NCI-H1930 (cell line): ENCODE results near the gene PLD3.
A peak's percentile ranks its signal among the peaks of the same experiment; 100 is the strongest.

ENCODE experiments used
- DNase-seq, 2 experiments: peaks; one replicate each; lab custom pipeline; 2025; lab: John Stamatoyannopoulos, UW

The PLD3 gene, protein sequence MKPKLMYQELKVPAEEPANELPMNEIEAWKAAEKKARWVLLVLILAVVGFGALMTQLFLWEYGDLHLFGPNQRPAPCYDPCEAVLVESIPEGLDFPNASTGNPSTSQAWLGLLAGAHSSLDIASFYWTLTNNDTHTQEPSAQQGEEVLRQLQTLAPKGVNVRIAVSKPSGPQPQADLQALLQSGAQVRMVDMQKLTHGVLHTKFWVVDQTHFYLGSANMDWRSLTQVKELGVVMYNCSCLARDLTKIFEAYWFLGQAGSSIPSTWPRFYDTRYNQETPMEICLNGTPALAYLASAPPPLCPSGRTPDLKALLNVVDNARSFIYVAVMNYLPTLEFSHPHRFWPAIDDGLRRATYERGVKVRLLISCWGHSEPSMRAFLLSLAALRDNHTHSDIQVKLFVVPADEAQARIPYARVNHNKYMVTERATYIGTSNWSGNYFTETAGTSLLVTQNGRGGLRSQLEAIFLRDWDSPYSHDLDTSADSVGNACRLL

DNA sequence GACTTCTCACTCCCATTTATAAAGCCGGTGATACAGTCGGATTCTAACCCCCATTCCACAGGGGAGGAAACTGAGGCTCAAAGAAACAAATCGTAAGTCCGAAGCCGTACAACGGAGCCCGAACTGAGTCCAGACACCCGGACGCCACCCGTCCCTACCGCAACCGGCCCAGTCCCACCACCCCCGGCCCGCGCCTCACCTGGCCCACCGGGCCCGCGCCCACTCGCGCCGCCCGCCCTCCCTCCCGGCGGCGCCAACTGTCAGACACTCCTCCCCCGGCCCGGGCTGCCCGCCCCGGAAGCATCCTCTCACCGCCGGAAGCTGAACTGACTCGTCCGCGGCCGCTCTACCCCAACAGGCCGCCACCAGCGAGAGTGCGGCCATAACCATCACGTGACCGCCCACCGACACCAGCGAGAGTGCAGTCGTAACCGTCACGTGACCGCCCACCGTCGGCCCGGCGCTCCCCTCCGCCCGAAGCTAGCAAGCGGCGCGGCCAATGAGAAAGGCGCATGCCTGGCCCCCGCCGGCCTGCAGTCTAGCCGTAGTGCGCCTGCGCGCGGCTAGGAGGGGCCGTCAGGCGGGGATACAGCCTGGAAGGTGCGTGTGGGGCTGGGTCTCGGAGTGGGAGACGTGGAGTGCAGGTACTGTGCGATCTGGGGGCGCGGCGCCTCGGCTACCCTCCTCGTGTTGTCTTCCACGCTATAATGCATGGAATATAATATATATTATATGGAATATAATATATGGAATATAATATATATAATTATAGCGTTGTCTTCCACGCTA, at the start of gene PLD3, which contains the start of gene C19orf47:
Gene PLD3, plus strand, starts transcription at position 571 of the 789 bp plus-strand sequence. CDS start 17,789 bp downstream, outside the sequence.
Gene C19orf47, minus strand, starts transcription at position 273 of the 789 bp plus-strand sequence. CDS start 6,540 bp downstream, outside the sequence.
- peak; percentile 99 to 100 for DNase-seq

DNA sequence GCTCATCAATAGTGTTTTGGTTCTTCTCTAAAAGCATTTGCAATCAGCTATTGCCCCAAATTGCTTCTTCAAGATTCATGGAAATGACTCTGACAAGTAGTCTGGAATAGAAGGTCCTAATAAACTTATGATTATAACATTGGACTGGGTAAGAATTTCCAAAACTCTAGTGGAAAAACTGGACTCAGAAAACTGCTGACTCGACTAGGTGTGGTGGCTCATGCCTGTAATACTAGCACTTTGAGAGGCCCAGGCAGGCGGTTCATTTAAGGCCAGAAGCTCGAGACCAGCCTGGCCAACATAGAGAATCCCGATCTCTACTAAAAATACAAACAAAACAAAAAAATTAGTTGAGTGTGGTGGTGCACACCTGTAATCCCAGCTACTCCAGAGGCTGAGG, 47.8 kb upstream of the PLD3 start:
- no peak for DNase-seq

DNA sequence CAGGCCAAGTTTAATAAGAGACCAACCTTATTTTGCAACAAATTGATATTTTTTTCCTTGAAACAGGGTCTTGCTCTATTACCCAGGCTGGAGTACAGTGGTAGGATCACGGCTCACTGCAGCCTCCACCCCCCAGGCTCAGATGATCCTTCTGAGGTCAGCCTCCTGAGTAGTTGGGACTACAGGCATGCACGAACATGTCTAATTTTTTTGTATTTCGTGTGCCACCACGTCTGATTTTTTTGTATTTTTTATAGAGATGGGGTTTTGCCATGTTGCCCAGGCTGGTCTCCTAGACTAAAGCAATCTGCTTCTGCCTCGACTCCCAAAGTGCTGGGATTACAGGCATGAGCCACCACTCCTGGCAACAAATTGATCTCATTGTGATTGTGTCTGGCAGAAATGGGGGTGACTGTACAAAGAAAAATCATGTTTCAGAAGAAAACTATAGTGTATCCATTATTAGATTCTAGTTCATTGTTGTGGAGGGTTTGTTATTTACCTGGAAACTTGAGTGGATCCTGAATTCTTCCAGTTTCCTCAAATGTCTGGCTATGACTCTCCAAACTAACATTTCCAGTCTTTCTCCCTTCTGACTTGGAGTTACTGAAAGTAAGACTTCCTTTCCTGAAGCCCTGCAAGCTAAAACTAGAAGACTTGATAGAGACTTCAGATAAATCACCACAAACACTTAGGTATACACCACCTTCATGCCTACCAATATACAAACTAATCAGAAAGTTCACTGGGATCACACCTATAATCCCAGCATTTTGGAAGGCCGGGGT, 46.1 kb upstream of the PLD3 start:
- no peak for DNase-seq

DNA sequence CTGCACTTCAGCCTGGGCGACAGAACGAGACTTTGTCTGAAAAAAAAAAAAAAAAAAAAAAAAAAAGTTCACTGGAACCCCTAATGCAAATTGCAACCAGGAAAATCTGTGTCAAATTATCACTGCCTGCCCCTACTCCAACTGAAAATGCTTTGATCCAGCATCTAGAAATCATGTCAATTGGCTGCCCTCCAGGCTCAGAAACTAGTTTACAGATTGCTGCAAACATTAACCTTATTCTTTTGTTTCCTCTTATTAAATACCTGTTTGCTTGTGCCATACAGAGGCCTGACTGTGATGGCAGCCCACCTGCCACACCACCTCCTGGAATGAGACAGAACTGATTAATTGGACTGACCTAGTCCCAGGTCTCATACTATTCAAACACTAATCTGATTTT, 44.7 kb upstream of the PLD3 start:
- DNase-seq = no peak

DNA sequence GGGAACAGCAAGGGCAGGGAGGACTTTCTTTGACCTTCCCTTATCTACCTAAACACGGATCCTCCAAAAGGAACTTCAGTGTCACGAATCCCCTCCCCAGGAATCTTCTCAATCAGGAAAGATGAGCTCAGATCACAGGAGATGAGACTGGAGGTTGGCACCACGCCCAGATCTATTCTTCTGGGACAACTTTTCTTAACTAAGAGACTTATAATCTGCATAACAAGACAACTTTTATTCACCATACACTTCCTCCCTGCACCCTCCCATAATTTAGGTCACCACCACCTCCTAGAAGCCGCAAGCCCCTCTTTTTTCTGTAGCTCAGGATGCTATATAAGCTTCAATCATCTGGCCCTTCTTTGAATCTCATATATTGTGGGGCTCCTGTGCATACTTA, 44.2 kb upstream of the PLD3 start:
- no peak for DNase-seq

DNA sequence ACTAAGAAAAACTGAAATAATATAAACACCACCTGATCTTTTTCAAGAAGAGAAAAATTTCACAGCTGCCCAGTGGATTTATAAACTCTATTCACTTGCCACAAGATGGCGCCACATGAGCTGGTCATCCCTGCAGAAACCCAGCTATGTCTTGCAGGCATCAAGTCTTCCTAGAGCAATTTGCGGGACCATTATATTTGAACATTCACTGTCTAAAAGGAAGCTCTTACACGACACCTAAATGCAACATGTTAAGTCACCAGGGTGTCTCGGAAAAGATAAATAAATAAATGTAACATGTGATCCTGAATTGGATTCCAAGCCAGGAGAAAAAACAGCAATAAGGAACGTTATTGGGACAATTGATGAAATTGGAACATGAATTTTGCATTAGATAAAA, 43.1 kb upstream of the PLD3 start:
- peak; percentile 57 to 81 for DNase-seq

DNA sequence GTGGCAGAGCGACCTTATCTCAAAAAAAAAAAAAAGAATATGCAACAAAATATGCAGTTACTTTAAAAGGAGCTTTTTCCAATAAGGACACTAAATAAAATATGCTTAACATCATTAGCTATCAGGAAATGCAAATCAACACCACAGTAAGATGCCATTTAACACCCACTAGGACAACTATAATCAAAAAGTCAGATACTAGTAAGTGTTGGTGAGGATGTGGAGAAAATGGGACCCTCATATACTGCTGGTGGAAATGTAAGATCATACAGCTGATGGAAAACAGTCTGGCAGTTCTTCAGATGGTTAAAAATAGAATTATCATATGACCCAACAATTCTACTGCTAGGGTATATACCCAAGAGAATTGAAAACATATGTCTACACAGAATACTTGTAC, 38.8 kb upstream of the PLD3 start:
- no peak for DNase-seq

DNA sequence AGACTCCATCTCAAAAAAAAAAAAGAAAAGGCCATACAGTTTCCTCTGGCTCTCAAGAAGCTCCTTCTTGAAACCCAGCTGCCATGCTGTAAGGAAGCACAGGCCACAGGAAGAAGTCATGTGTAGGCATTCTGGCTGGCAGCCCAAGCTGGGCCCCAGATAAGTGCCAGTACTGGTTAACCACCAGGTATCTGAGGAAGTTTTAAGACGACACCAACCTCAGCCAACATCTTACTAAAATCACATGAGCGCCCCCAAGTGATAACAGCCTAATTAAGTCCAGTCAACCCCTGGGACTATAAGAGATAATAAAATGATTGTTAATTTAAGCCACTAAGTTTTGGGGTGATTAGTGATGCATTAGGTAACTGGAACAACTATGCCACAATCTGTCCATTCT, 36.0 kb upstream of the PLD3 start:
- no peak for DNase-seq

DNA sequence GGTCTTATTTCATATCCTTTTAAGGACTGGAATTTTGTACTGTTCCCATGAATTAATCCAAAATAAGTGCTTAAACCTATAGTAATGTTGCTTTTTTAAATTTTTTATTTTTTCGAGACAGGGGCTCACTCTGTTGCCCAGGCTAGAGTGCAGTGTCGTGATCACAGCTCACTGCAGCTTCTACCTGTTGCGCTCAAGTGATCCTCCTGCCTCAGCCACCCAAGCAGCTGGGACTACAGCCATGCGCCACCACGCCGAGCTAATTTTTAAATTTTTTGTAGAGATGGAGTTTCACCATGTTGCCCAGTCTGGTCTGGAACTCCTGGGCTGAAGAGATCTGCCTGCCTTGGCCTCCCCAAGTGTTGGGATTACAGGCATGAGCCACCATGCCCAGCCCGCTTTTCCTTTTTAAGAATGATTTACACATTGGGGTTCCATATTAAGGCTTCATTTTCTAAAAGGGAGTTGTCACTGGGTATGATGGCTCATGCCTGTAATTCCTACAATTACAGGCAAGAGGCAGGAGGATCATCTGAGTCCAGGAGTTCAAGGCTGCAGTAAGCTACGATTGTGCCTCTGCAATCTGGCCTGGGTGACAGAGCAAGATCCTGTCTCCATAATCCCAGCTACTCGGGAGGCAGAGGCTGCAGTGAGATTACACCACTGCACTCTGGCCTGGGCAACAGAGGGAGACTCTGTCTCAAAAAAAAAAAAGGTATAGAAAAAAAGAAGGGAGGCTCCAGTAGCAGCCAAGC, 35.1 kb upstream of the PLD3 start:
- no peak for DNase-seq

DNA sequence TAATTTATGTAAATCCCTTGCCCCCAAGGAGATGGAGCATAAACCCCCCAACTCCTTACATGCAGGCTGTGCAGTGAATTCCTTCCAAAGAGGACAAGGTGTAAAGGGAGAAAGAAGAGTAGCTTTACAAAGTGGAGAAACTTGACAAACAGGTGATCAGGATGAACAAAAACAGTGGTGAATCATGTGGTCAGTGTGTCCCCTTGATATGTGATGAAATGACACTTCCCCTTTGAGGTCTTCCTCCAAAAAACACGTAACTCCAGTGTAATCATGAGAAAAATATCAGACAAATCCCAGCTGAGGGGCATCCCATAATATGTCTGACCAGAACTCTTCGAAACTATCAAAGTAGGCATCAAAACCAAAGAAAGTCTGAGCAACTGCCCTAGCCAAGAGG, 33.8 kb upstream of the PLD3 start:
- no peak for DNase-seq

DNA sequence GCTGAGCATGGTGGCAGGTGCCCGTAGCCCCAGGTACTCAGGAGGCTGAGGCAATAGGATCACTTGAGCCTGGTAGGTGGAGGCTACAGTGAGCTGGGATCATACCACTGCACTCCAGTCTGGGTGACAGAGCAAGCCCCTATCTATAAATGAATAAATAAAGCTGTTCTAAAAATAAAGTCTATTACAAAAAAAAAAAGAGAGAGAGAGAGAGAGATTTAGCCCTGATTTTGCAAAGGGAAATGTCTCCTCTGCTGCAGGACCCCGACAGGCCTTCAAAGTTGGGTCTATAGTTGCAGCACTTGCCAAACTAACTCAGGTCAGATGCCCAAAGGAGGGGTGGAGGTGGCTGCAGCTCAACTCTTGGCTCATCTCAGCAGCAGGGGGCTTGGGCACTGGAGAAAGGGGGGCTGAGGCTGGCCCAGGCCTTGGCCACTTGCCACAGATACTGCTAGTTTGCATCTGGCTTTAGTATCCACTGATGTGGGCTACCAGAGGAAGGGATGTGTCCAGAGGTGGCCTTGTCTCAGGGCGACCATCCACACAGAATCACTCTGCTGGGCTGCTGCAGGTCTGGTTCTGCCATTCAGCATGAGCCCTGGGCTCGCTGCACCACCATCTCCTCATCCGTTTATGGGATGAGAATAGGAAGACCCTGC, 32.6 kb upstream of the PLD3 start:
- no peak for DNase-seq

DNA sequence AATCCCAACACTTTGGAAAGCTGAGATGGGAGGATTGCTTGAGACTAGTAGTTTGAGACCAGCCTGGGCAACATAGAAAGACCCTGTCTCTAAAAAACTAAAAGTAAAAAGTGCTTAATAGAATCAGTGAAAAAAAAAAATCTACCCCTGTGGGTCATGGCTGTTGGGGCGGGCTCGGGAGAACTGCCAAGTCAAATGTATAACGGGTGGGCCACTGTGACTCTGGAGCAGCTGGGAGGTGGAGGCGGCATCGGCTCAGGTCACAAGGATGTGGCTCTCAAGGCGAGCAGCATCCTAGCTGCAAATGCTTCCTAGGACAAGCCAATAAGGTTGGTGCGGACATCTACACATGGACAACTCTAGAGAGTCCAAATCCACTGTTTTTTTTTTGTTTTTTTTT, 31.2 kb upstream of the PLD3 start:
- DNase-seq = no peak

DNA sequence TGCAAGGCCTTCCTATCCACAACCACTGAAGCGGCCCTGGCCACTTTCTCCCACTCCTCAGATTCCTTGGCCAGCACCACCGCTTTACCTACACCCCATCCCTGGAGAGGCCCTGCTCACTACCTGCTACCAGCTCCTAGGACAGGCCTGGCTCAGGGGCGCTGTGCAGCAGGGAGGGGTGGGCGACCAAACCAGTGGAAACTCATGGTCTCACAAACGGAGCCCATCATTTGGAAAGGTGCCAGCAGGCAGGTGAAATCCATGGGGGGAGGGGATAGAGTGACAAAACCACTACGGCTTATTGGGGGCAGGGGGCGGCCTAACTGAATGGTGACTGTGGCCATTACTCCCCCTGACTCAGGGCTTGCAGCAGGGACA, 27.9 kb upstream of the PLD3 start:
- DNase-seq = no peak

DNA sequence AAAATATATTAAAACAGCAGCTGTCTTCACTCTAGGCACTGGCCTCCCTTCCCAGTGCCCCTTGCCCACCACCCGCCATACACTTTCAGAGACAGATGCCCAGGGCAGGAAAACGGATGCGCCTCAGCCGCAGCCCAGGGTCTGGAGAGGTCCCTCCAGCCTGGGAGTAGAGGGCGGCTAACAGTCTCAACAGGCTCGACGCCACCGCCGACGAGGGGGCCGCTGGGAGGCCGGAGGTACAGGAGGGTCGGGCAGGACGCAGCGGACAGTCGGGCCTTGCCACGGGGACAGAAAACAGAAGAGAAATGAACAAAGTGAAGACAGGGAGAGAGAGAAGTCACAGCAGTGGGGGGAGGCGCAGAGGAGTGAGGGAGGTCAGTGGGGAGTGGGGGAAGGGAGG, 27.4 kb upstream of the PLD3 start:
- no peak for DNase-seq

DNA sequence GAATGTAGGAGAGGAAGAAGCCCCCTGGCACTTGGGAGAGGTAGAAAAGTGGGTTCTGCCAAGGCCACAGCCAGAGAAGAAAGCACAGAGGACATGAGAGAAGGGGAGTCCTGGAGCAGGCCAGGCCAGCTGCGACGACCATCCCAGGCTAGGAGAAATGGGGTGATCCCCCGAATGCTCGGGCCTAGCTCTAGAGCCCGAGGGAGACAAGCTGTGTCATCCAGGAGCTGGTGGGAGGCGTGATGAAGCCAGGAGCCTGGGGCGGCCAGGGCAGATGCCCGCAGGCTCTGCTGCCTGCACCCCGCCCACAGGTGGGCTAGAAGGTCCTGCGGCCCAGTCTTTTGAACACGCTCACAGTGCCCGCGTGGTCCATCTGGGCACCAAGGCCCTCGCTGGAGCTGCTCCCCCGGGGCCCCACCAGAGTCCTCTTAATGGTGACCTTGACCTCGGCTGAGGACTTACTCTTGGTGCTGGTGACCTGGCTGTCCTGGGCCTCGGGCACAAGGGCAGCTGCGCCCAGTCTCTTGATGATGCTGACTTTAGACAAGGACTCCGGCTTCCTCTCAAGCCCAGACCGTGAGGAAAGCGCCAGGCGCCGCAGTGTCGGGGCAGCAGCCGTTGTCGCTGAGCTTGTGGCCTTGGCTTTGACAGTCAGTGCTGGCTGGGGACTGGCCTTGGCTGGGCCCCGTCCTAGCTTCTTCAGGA, 26.8 kb upstream of the PLD3 start:
- DNase-seq = no peak

DNA sequence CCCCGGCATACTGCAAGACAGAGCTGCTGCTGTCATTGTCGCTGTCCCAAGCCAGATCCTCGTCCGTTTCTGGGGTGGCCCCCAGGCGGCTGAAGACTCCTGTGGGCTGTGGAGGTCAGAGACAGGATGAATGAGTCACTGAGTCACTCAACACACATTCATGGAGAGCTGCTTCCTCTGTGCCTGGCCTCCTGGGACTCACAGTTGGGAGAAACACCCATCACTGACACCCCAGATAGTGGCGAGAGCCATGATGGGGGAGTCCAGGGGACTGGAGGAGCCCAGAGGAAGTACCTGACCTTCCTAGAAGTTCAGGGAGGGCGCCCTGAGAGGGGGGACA, 26.3 kb upstream of the PLD3 start:
- no peak for DNase-seq

DNA sequence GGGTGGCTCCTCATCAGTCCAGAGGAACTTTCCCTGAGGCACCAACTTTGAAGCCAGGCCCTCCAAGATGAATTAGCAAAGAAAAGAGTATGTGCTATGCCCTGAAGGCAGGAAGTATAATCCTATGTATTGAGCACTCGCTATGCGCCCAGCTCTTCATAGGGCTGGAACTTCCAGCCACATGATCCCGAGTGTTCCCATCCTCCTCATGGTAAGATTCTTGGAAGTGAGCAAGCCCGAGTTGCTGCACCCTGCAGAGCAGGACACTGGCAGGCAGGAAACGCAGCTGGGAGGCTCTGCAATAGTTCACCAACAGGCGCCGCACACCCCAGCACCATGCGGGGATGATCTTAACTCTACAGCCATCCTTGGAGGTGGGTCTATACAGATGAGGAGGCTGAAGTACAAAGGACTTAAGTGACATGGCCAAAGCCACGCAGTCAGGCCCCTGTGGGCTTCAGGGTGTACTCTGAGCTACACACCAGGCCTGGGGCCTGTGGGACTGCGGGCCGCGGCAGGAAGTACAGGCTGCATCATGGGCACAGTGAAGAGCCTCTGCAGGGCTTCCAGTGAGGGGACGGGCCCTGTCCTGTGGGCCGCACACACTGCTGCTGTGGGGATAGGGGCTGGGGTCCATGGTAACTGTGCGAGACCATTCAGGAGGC, 25.4 kb upstream of the PLD3 start:
- DNase-seq = no peak

DNA sequence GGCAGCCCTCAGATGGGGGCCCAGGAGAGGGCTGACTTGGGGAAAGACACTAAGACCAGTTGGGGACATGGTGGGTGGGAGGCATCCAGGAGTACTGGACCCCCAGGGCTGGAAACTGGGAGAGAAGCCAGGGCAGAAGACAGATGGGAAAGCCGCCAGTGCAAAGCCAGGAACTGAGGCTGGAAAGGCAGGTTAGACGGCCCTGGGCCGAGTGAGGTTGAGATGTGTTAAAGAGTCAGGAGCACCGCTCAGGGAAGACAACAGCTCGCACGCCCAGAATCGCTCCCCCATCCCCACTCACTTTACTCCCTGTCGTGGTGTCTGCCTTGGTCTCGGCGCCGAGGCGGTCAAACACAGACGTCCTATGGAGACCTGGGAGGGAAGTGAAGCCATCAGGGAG, 24.8 kb upstream of the PLD3 start:
- DNase-seq = no peak

DNA sequence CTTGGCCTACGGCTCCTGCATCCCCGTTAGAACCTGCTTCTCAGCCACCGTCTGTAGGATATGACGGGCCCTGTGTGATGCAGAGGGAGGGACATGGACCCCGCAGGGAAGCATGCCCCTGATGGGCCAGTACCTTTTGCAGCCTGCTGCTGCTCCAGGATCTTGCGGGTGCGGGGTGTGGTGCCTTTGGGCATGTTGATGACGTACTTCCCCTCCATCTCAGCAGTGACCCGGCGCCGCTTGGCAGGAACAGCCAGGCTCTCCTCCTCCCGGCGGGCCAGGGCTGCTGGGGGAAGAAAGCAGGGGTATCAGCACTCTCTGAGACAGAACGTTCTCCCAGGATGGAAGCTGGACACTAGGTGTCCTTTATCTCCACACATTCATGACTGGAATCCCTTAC, 22.3 kb upstream of the PLD3 start:
- DNase-seq = no peak

DNA sequence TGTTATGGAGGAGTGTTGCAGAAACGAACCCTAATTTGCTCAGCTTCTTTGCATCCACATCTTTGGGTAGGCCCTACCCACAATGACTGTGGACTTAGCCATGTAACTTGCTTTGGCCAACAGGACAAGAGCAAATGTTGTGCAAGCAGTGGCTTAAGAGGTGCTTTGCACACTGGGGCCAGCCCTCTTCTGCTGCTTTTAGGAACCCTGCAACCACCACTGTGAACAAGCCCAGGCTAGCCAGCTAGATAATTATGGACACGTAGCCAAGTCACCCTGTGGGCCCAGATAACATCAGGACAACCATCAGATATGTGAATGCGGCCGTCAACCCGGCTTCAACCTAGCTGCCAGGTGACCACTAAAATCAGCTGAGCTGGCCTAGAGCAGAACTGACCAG, 17.4 kb upstream of the PLD3 start:
- no peak for DNase-seq
